Esophagus squamous epithelium (tissue), 4 donors: ENCODE results near the gene KLF7.

ENCODE experiments used
- POLR2A ChIP-seq, 4 donors: fragments of 450-650 bp; IDR thresholded peaks; one replicate each; pipeline ENCODE4 v1.6.1; 2017; ENCODE audit warnings: antibody characterized with exemption in 4 of 4, mild to moderate bottlenecking in 4 of 4, moderate library complexity in 3 of 4
- TF ChIP-seq, protein P1 (sequence below), 6 experiments: fragments of 450-650 bp in 4 of 6; fragments of 200-600 bp in 2 of 6; sonication (generic) in 2 of 6; IDR thresholded peaks; one replicate each; pipeline ENCODE4 v1.5.1; 2016 to 2019; ENCODE audit warnings: antibody characterized with exemption in 6 of 6, mild to moderate bottlenecking in 4 of 6, moderate library complexity in 4 of 6

DNA sequence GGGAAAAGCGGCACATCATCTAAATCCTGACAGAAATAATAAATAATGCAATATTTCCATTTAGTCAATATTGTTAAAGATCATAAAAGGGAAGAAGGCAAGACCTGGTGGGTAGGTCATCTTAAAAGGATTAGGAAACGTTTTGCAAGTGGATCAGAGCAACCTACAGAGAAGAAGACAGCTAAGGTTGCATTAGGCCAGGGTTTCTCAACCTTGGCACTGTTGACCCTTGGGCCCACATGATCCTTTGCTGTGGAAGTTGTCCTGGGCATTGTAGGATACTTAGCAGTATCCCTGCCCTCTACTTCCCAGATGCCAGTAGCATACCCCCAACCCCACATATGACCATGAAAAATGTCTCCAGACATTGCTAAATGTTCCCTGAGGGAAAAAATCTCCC is 55.0 kb downstream of the KLF7 start:
- TF ChIP-seq, protein P1, sequence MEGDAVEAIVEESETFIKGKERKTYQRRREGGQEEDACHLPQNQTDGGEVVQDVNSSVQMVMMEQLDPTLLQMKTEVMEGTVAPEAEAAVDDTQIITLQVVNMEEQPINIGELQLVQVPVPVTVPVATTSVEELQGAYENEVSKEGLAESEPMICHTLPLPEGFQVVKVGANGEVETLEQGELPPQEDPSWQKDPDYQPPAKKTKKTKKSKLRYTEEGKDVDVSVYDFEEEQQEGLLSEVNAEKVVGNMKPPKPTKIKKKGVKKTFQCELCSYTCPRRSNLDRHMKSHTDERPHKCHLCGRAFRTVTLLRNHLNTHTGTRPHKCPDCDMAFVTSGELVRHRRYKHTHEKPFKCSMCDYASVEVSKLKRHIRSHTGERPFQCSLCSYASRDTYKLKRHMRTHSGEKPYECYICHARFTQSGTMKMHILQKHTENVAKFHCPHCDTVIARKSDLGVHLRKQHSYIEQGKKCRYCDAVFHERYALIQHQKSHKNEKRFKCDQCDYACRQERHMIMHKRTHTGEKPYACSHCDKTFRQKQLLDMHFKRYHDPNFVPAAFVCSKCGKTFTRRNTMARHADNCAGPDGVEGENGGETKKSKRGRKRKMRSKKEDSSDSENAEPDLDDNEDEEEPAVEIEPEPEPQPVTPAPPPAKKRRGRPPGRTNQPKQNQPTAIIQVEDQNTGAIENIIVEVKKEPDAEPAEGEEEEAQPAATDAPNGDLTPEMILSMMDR (IDR thresholded peaks at IDR 0.05) = no peak
- no peak for TF ChIP-seq POLR2A (IDR thresholded peaks at IDR 0.05)
